DOHH2 (cell line): ENCODE results near the gene MYO1D.

Experiments used
- EZH2phosphoT487 ChIP-seq: fragments of 200-600 bp; sonication (generic); IDR thresholded peaks from 2 replicates; pipeline ENCODE4 v1.6.1; 2017; ENCODE audit warnings: borderline replicate concordance, mild to moderate bottlenecking, antibody characterized with exemption, low read length, moderate library complexity, mixed read lengths
- TF ChIP-seq, protein P1 (sequence below): fragments of 200-600 bp; sonication (generic); IDR thresholded peaks from one replicate; pipeline ENCODE4 v1.5.1; 2014; ENCODE audit warnings: antibody characterized with exemption, mild to moderate bottlenecking, low read depth, low read length; ENCODE audit not compliant: poor library complexity, severe bottlenecking

DNA sequence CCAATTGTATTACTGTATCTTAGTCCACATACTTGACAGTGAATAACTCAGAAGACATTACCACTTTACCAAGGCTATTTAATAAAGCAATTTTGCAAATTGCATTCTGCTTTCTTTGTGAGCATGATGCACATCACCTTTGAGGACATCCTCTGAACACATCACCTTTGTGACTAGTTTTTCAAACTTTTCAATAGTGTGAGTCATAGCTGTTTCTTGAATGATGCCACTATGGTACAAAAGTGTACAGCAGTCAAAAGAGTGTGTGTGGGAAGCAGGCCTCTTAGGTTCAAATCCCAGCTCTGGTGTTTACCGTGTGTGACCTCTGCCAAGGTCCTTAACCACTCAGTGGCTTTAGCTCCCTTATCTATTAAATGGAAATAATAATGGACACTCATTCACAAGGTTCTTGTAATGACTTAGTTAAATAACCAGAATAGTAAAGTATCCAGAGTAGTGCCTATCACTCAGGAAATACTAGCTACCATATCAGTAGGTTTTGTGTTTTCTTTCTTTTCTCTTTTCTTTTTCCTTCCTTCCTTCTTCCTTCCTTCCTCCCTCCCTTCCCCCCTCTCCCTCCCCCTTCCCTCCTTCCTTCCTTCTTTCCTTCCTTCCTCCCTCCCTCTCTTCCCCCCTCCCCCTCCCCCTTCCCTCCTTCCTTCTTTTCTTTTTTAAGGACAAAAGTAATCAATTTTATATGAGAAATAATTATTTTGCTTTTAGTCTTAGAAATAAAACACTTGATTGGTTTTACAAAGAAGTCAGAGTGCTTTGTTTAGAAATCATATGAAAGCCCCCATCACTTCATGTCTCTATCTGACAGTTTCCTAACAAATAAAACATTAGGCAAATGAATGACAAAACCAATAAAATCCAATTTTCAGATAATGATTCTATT is 178.9 kb downstream of the MYO1D start:
- TF ChIP-seq, protein P1, sequence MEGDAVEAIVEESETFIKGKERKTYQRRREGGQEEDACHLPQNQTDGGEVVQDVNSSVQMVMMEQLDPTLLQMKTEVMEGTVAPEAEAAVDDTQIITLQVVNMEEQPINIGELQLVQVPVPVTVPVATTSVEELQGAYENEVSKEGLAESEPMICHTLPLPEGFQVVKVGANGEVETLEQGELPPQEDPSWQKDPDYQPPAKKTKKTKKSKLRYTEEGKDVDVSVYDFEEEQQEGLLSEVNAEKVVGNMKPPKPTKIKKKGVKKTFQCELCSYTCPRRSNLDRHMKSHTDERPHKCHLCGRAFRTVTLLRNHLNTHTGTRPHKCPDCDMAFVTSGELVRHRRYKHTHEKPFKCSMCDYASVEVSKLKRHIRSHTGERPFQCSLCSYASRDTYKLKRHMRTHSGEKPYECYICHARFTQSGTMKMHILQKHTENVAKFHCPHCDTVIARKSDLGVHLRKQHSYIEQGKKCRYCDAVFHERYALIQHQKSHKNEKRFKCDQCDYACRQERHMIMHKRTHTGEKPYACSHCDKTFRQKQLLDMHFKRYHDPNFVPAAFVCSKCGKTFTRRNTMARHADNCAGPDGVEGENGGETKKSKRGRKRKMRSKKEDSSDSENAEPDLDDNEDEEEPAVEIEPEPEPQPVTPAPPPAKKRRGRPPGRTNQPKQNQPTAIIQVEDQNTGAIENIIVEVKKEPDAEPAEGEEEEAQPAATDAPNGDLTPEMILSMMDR = no peak
- TF ChIP-seq EZH2phosphoT487 = no peak
